ENCODE measurements around the gene SLC24A3. TPM values are rescaled to one million over a fixed set of nuclear protein-coding genes. Genes with fewer than 3 reads are reported as not detected.

The SLC24A3 gene
- total and polyA plus RNA-seq, 2 experiments from 2014 or later = 0.81 to 2.5 TPM

DNA sequence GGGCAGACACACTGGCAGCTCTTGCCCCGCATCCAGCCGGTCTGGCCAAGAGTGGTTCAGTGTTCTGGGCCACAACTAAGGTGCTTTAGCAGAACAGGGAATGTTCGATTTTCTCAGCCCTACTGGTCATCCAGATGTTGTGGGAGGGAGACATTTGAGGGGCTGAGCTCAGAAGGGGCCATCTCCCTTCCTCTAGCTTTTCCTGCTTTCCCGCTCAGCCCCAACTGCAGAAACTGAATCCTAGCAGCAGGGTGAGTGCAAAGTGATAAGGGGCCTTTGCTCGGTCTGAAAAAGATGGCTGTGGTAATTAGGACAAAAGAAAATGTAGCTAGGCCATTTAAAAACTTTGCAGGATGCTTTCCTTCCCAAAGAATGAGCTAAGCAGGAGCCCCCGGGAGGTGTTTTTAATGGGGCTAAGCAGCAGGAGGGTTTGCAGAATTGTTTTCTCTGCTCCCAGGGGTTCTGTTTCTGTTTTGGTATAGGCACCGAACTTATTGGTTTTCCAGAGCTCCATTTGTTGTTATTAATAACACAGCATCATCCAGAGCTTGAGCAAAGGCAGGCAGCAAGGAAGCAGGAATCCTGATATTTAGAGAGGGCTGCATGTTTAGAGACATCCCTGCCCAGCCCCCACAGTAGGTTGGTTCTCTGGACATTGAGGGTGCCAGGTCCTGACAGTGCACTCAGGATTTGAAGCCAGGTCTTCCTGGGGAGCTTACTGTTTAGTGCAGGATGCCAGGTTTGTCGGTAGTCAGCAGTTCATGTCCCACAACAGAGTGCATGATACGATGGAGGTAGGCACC is 210.9 kb downstream of the SLC24A3 start (continued):
- TF ChIP-seq, protein P1, sequence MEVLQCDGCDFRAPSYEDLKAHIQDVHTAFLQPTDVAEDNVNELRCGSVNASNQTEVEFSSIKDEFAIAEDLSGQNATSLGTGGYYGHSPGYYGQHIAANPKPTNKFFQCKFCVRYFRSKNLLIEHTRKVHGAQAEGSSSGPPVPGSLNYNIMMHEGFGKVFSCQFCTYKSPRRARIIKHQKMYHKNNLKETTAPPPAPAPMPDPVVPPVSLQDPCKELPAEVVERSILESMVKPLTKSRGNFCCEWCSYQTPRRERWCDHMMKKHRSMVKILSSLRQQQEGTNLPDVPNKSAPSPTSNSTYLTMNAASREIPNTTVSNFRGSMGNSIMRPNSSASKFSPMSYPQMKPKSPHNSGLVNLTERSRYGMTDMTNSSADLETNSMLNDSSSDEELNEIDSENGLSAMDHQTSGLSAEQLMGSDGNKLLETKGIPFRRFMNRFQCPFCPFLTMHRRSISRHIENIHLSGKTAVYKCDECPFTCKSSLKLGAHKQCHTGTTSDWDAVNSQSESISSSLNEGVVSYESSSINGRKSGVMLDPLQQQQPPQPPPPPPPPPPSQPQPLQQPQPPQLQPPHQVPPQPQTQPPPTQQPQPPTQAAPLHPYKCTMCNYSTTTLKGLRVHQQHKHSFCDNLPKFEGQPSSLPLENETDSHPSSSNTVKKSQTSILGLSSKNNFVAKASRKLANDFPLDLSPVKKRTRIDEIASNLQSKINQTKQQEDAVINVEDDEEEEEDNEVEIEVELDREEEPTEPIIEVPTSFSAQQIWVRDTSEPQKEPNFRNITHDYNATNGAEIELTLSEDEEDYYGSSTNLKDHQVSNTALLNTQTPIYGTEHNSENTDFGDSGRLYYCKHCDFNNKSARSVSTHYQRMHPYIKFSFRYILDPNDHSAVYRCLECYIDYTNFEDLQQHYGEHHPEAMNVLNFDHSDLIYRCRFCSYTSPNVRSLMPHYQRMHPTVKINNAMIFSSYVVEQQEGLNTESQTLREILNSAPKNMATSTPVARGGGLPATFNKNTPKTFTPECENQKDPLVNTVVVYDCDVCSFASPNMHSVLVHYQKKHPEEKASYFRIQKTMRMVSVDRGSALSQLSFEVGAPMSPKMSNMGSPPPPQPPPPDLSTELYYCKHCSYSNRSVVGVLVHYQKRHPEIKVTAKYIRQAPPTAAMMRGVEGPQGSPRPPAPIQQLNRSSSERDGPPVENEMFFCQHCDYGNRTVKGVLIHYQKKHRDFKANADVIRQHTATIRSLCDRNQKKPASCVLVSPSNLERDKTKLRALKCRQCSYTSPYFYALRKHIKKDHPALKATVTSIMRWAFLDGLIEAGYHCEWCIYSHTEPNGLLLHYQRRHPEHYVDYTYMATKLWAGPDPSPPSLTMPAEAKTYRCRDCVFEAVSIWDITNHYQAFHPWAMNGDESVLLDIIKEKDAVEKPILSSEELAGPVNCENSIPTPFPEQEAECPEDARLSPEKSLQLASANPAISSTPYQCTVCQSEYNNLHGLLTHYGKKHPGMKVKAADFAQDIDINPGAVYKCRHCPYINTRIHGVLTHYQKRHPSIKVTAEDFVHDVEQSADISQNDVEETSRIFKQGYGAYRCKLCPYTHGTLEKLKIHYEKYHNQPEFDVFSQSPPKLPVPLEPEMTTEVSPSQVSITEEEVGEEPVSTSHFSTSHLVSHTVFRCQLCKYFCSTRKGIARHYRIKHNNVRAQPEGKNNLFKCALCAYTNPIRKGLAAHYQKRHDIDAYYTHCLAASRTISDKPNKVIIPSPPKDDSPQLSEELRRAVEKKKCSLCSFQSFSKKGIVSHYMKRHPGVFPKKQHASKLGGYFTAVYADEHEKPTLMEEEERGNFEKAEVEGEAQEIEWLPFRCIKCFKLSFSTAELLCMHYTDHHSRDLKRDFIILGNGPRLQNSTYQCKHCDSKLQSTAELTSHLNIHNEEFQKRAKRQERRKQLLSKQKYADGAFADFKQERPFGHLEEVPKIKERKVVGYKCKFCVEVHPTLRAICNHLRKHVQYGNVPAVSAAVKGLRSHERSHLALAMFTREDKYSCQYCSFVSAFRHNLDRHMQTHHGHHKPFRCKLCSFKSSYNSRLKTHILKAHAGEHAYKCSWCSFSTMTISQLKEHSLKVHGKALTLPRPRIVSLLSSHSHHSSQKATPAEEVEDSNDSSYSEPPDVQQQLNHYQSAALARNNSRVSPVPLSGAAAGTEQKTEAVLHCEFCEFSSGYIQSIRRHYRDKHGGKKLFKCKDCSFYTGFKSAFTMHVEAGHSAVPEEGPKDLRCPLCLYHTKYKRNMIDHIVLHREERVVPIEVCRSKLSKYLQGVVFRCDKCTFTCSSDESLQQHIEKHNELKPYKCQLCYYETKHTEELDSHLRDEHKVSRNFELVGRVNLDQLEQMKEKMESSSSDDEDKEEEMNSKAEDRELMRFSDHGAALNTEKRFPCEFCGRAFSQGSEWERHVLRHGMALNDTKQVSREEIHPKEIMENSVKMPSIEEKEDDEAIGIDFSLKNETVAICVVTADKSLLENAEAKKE (CRISPR knock-in tag; IDR thresholded peaks at IDR 0.05) = no peak
- TF ChIP-seq CREB1 (CRISPR knock-in tag; IDR thresholded peaks at IDR 0.05; ENCODE audit: low read depth) (no peak), JUNB (IDR thresholded peaks at IDR 0.05; ENCODE audit: unreplicated experiment) (no peak)

DNA sequence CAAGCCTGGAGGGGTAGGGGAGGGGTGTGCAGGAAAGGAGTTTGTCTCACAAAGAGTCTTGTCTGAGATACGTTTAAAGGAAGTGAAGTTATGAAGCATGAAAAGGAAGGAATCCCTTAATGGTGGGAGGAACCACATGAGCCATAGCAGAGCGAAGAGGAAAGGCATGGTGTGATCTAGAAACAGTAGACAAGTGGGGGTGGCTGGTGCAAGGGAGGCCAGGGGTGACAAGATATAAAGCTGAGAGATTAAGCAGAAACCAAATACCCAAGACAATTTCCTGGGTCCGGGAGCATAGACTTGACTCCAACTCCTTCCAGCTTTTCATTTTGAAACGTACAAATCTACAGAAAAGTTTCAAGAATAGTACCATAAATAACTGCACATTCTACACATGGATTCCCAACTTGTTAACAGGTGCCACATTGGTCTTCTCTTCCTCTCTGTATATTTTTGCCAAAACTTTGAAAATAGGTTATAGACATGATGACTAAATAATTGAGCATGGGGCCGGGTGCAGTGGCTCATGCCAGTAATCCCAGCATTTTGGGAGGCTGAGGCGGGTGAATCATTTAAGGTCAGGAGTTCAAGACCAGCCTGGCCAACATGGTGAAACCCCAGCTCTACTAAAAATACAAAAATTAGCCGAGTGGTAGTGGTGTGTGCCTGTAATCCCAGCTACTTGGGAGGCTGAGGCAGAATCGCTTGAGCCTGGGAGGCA is 211.6 kb downstream of the SLC24A3 start:
- no peaks in the 10 kb centered on the region for H3K36me3 ChIP-seq (ENCODE audit: insufficient read depth)
- H3K27ac ChIP-seq (ENCODE audit: low read depth) = peak overlapping the region; percentile 50; the same call in 1 of the 2 replicates
- ATAC-seq (no peak), DNase-seq (ENCODE audit: low spot score) (no peak)
- Mint-ChIP-seq H3K9me3 (0 out of 3 replicates have a peak, but pooled peaks cover 6% of the 10 kb centered on the region), H3K4me1 (peaks cover 45% of the 10 kb centered on the region), H3K4me3 (no peak overlapping the region), H3K27ac (no peak overlapping the region), H3K27me3 (ENCODE audit: insufficient read depth, low read depth, poor library complexity) (peaks cover 3% of the 10 kb centered on the region), H3K36me3 (ENCODE audit: low read depth) (peaks cover 3% of the 10 kb centered on the region; the same call in 1 of the 3 replicates)
- H2AFZ ChIP-seq = peak overlapping the region; percentile 72; the same call in 1 of the 2 replicates
- peaks cover 15% of the 10 kb centered on the region for H3K4me1 ChIP-seq (ENCODE audit: insufficient read depth)
- H3K4me3 ChIP-seq = no peak overlapping the region
- no peaks in the 10 kb centered on the region for H3K79me2 ChIP-seq (replicated peaks; ENCODE audit: insufficient read depth)
- H3K9me2 ChIP-seq (ENCODE audit: insufficient read depth) = no peaks in the 10 kb centered on the region
- no peaks in the 10 kb centered on the region for H3K27me3 ChIP-seq (ENCODE audit: insufficient read depth)
- H3F3A ChIP-seq (replicated peaks; ENCODE audit: low read depth) = no peaks in the 10 kb centered on the region
- no peaks in the 10 kb centered on the region for H4K20me1 ChIP-seq (replicated peaks; ENCODE audit: insufficient read depth)
- H3K4me2 ChIP-seq = peak overlapping the region; percentile 62; the same call in 1 of the 2 replicates
- TF ChIP-seq EZH2 (IDR thresholded peaks at IDR 0.05; ENCODE audit: low read depth, unreplicated experiment) (no peak), ZNF114 (CRISPR knock-in tag; IDR thresholded peaks at IDR 0.05) (no peak), CREB1 (CRISPR knock-in tag; IDR thresholded peaks at IDR 0.05; ENCODE audit: low read depth) (no peak)
- TF ChIP-seq, protein P2, sequence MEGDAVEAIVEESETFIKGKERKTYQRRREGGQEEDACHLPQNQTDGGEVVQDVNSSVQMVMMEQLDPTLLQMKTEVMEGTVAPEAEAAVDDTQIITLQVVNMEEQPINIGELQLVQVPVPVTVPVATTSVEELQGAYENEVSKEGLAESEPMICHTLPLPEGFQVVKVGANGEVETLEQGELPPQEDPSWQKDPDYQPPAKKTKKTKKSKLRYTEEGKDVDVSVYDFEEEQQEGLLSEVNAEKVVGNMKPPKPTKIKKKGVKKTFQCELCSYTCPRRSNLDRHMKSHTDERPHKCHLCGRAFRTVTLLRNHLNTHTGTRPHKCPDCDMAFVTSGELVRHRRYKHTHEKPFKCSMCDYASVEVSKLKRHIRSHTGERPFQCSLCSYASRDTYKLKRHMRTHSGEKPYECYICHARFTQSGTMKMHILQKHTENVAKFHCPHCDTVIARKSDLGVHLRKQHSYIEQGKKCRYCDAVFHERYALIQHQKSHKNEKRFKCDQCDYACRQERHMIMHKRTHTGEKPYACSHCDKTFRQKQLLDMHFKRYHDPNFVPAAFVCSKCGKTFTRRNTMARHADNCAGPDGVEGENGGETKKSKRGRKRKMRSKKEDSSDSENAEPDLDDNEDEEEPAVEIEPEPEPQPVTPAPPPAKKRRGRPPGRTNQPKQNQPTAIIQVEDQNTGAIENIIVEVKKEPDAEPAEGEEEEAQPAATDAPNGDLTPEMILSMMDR (conservative IDR thresholded peaks at IDR 0.05; ENCODE audit: low read depth in 2 of 2) = no peak
